ENCODE data around the gene ERFE.

ERFE gene

GRCh38 chr2:238137885-238138284 is 20.9 kb upstream of the ERFE start:
- DNase-seq (ENCODE audit: low read depth, low spot score) = no peak
- no peak overlapping the region for H3K27ac ChIP-seq

GRCh38 chr2:238138331-238139195 is 20.2 kb upstream of the ERFE start, which contains the start of gene KLHL30:
Gene KLHL30, plus strand, starts transcription at chr2:238138668. Its CDS starts 2,087 bp downstream, at chr2:238140755.
- no peak within 1 kb of the TSS for H3K27ac ChIP-seq
- no peak for DNase-seq (ENCODE audit: low read depth, low spot score)

- DNase-seq (ENCODE audit: low read depth, low spot score) = no peak
These were observed 19.4 kb upstream of the ERFE start for GRCh38 chr2:238139196-238140039.

GRCh38 chr2:238140040-238140439 is 18.7 kb upstream of the ERFE start:
- no peak for DNase-seq (ENCODE audit: low read depth, low spot score)
- no peak overlapping the region for H3K27ac ChIP-seq

More at GRCh38 chr2:238139196-238140039, 19.4 kb upstream of the ERFE start:
- H3K27ac ChIP-seq = no peak overlapping the region

GRCh38 chr2:238140721-238141540 is 17.8 kb upstream of the ERFE start:
- H3K27ac ChIP-seq = peak overlapping the region; percentile 48
- no peak for DNase-seq (ENCODE audit: low read depth, low spot score)

GRCh38 chr2:238141541-238142318 is 17.0 kb upstream of the ERFE start:
- H3K27ac ChIP-seq = peak overlapping the region; percentile 48

GRCh38 chr2:238142382-238143205 is 16.2 kb upstream of the ERFE start:
- DNase-seq (ENCODE audit: low read depth, low spot score) = no peak

More at GRCh38 chr2:238141541-238142318, 17.0 kb upstream of the ERFE start:
- peak; percentile 64 for DNase-seq (ENCODE audit: low read depth, low spot score)

GRCh38 chr2:238143239-238143951 is 15.4 kb upstream of the ERFE start:
- no peak overlapping the region for H3K27ac ChIP-seq
- peak; percentile 24 for DNase-seq (ENCODE audit: low read depth, low spot score)

More at GRCh38 chr2:238142382-238143205, 16.2 kb upstream of the ERFE start:
- peak overlapping the region; percentile 48 for H3K27ac ChIP-seq

GRCh38 chr2:238144262-238144661 is 14.5 kb upstream of the ERFE start:
- H3K27ac ChIP-seq = no peak overlapping the region
- no peak for DNase-seq (ENCODE audit: low read depth, low spot score)

GRCh38 chr2:238145046-238145445 is 13.7 kb upstream of the ERFE start:
- no peak for DNase-seq (ENCODE audit: low read depth, low spot score)
- H3K27ac ChIP-seq = no peak overlapping the region

- no peak overlapping the region for H3K27ac ChIP-seq
- no peak for DNase-seq (ENCODE audit: low read depth, low spot score)
These were observed 12.9 kb upstream of the ERFE start for GRCh38 chr2:238145851-238146250.

GRCh38 chr2:238146884-238147544 is 11.8 kb upstream of the ERFE start:
- no peak overlapping the region for H3K27ac ChIP-seq
- DNase-seq (ENCODE audit: low read depth, low spot score) = no peak

GRCh38 chr2:238148981-238149380 is 9.8 kb upstream of the ERFE start:
- H3K27ac ChIP-seq = no peak overlapping the region
- DNase-seq (ENCODE audit: low read depth, low spot score) = no peak

GRCh38 chr2:238149841-238150572 is 8.8 kb upstream of the ERFE start:
- no peak for DNase-seq (ENCODE audit: low read depth, low spot score)
- no peak overlapping the region for H3K27ac ChIP-seq

- no peak for DNase-seq (ENCODE audit: low read depth, low spot score)
- H3K27ac ChIP-seq = no peak overlapping the region
These were observed 8.1 kb upstream of the ERFE start for GRCh38 chr2:238150686-238151085.

GRCh38 chr2:238151205-238151604 is 7.6 kb upstream of the ERFE start:
- no peak for DNase-seq (ENCODE audit: low read depth, low spot score)
- H3K27ac ChIP-seq = no peak overlapping the region

All from epithelial cell of prostate (primary cell).